Lower leg skin (tissue), 3 donors: Measurements from ENCODE around the gene ABHD13.

Source experiments
- CTCF ChIP-seq, 3 donors: fragments of 450-650 bp; IDR thresholded peaks; one replicate each; pipeline ENCODE4 v1.5.1; 2016; ENCODE audit warnings: antibody characterized with exemption in 3 of 3, mild to moderate bottlenecking in 3 of 3, moderate library complexity in 2 of 3
- POLR2A ChIP-seq, 2 donors: fragments of 450-650 bp; IDR thresholded peaks; one replicate each; pipeline ENCODE4 v1.6.1; 2016 to 2017; ENCODE audit warnings: antibody characterized with exemption in 2 of 2, mild to moderate bottlenecking in 1 of 2, moderate library complexity in 1 of 2

- no peak for TF ChIP-seq CTCF (IDR thresholded peaks at IDR 0.05)
- TF ChIP-seq POLR2A (IDR thresholded peaks at IDR 0.05): no peak
Measured at GRCh38 chr13:108283110-108283509, 64.9 kb downstream of the ABHD13 start.
